Right lobe of liver (tissue), 6 donors: ENCODE results near the gene SERINC3. TPM values are rescaled to one million over a fixed set of nuclear protein-coding genes. Genes with fewer than 3 reads are reported as not detected.

Source experiments
- ATAC-seq, 4 donors: fragments of 200-7000 bp; cut with Tn5 transposase; one replicate each; pipeline ENCODE4 v1.9.1; 2020; ENCODE audit warnings: mild to moderate bottlenecking in 4 of 4, moderate library complexity in 4 of 4
- DNase-seq, 3 donors: peaks; one replicate each; pipeline ENCODE4 v3.0.0-alpha.2; 2020
- H3K27ac ChIP-seq, 3 donors: fragments of 200-600 bp; one replicate each; pipeline ENCODE4 v1.8.0; 2022
- H3K27me3 ChIP-seq, 2 donors: fragments of 200-600 bp; one replicate each; pipeline ENCODE4 v1.8.0; 2022
- H3K36me3 ChIP-seq, 4 donors: fragments of 200-600 bp; sonication (generic) in 1 of 4; one replicate each; pipeline versions ENCODE4 v1.5.1 to v1.8.0; 2017 to 2022; ENCODE audit warnings: control low read depth in 1 of 4
- H3K4me1 ChIP-seq, 4 donors: fragments of 200-600 bp; sonication (generic) in 1 of 4; one replicate each; pipeline versions ENCODE4 v1.5.1 to v1.8.0; 2017 to 2022; ENCODE audit warnings: control low read depth in 1 of 4
- H3K4me3 ChIP-seq, 3 donors: fragments of 200-600 bp; one replicate each; pipeline ENCODE4 v1.8.0; 2022
- H3K9me3 ChIP-seq, 4 donors: fragments of 200-600 bp; sonication (generic) in 1 of 4; one replicate each; pipeline versions ENCODE4 v1.5.1 to v1.8.0; 2017 to 2022; ENCODE audit warnings: control low read depth in 1 of 4
- POLR2A ChIP-seq: fragments of 450-650 bp; IDR thresholded peaks from one replicate; pipeline ENCODE4 v1.6.1; 2017; ENCODE audit warnings: antibody characterized with exemption, mild to moderate bottlenecking
- WGBS: methylation state at CpG from one replicate; pipeline ENCODE4 v1.1.6; 2018; ENCODE audit warnings: low coverage, low lambda C conversion rate; ENCODE audit not compliant: insufficient coverage; ENCODE audit errors: missing lambda C conversion rate; 5-methylcytosine and 5-hydroxymethylcytosine counted together
- intact Hi-C, 2 donors: fragments of 100-400 bp; cut with DNase I; formaldehyde crosslinking; loops; one replicate each; pipeline versions ENCODE4 v1.11.2 to v1.14.1; 2022
- total RNA-seq, 6 experiments: library from RNA; depleted of rRNA in 2 of 6; stranded (reverse); fragments of >200 nt in 2 of 6; fragmentation: NEBNext Ultra II Directional in 3 of 6; extraction: Animal tissue kit (Norgen Biotek cat#: 25700) in 3 of 6; gene quantifications; one replicate each; pipeline versions ENCODE4 v1.1.0 to v1.2.4, GENCODE V29; 2016 to 2023
- TF ChIP-seq, protein P1 (sequence below), 4 donors: fragments of 200-600 bp in 3 of 4; fragments of 450-650 bp in 1 of 4; IDR thresholded peaks; one replicate each; pipeline versions ENCODE4 v1.5.1 to v1.8.0; 2016 to 2022; ENCODE audit warnings: antibody characterized with exemption in 4 of 4, mild to moderate bottlenecking in 2 of 4
- donor health status: DM: no; HTN: yes; CAD: no.
- donor health status: DM: no; HTN: no; CAD: no.
- donor health status: DM: no; HTN: no; CAD: no.
- donor health status: DM: no; HTN: yes; CAD: no.
- donor health status: DM: no; HTN: yes; CAD: no.

Gene SERINC3
- total RNA-seq, 6 experiments from 2014 or later = 42.2 to 77.5 (median 58.5) TPM

- no peak for DNase-seq
- Histone ChIP-seq H3K9me3 (no peaks in the 10 kb centered on the region), H3K4me1 (peaks cover 0 to 57% (median 14%) of the 10 kb centered on the region in 4 donors), H3K4me3 (peak overlapping the region in 2 of 3 donors; percentile 44 to 55), H3K27me3 (no peaks in the 10 kb centered on the region), H3K27ac (peak overlapping the region in 2 of 3 donors; percentile 72 to 74), H3K36me3 (peaks cover 0 to 16% (median 6%) of the 10 kb centered on the region in 4 donors)
- intact Hi-C loops = loop anchor here in 1 of 2 donors (10.0 kb wide), 1 partner anchor 265 kb away; the partner anchor contains the start of gene OSER1
- 36% methylated on average over 3 of the region's 18 CpGs for WGBS
- TF ChIP-seq POLR2A = no peak
- peak in 2 of 4 donors; percentile 4 to 5 for ATAC-seq
Observed at GRCh38 chr20:44480097-44480496, 41.8 kb downstream of the SERINC3 start.

GRCh38 chr20:44479643-44480042 is 42.2 kb downstream of the SERINC3 start:
- peak overlapping the region in 2 of 3 donors; percentile 72 to 74 for H3K27ac ChIP-seq
- DNase-seq = peak; percentile 55 to 85 (median 77)
- peaks cover 0 to 12% (median 6%) of the 10 kb centered on the region in 4 donors for H3K36me3 ChIP-seq
- TF ChIP-seq, protein P1, sequence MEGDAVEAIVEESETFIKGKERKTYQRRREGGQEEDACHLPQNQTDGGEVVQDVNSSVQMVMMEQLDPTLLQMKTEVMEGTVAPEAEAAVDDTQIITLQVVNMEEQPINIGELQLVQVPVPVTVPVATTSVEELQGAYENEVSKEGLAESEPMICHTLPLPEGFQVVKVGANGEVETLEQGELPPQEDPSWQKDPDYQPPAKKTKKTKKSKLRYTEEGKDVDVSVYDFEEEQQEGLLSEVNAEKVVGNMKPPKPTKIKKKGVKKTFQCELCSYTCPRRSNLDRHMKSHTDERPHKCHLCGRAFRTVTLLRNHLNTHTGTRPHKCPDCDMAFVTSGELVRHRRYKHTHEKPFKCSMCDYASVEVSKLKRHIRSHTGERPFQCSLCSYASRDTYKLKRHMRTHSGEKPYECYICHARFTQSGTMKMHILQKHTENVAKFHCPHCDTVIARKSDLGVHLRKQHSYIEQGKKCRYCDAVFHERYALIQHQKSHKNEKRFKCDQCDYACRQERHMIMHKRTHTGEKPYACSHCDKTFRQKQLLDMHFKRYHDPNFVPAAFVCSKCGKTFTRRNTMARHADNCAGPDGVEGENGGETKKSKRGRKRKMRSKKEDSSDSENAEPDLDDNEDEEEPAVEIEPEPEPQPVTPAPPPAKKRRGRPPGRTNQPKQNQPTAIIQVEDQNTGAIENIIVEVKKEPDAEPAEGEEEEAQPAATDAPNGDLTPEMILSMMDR (IDR thresholded peaks at IDR 0.05) = no peak
- peak; percentile 22 for TF ChIP-seq POLR2A
- WGBS = 24% methylated on average over 4 of the region's 5 CpGs
- ATAC-seq = peak; percentile 66 to 79 (median 70)
- peak overlapping the region in 2 of 3 donors; percentile 44 to 55 for H3K4me3 ChIP-seq
- H3K27me3 ChIP-seq = no peaks in the 10 kb centered on the region
- intact Hi-C loops = loop anchor here in 1 of 2 donors (10.0 kb wide), 1 partner anchor 265 kb away; the partner anchor contains the start of gene OSER1
- H3K9me3 ChIP-seq = no peaks in the 10 kb centered on the region
- H3K4me1 ChIP-seq = peaks cover 0 to 57% (median 14%) of the 10 kb centered on the region in 4 donors

DNA sequence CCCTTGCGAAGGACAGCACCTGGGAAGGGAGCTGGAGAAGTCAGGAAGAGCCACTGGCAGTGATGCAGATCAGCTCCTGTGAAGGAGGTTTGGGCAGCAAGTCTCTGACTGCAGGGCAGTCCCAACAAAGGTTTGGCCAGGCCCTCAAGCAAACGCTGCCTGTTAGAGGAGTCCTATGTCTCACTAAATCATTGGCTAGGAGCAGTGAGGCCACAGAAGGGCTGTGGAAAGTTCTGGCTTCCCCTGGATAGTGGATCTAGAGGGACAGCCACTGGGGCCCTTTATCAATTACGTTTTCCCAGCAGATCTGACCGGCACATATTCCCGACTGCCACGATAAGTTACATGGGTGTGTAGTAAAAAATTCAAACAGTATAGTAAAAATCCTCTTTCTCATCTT is 43.7 kb downstream of the SERINC3 start:
- Histone ChIP-seq H3K9me3 (no peaks in the 10 kb centered on the region), H3K36me3 (no peaks in the 10 kb centered on the region), H3K27me3 (no peaks in the 10 kb centered on the region), H3K4me1 (peaks cover 0 to 53% (median 14%) of the 10 kb centered on the region in 4 donors), H3K4me3 (no peak overlapping the region), H3K27ac (peak overlapping the region in 1 of 3 donors; percentile 74)
- intact Hi-C loops = no loop called here
- DNase-seq = peak in 1 of 3 donors; percentile 71
- TF ChIP-seq POLR2A = no peak
- TF ChIP-seq, protein P1 (IDR thresholded peaks at IDR 0.05) = no peak
- WGBS = 69% methylated on average over 5 of the region's 6 CpGs
- no peak for ATAC-seq

GRCh38 chr20:44477151-44477550 is 44.7 kb downstream of the SERINC3 start:
- no peaks in the 10 kb centered on the region for H3K9me3 ChIP-seq
- intact Hi-C loops = no loop called here
- H3K27ac ChIP-seq = peak overlapping the region in 1 of 3 donors; percentile 87
- H3K36me3 ChIP-seq = no peaks in the 10 kb centered on the region
- no peak for DNase-seq
- H3K27me3 ChIP-seq = no peaks in the 10 kb centered on the region
- H3K4me3 ChIP-seq = peak overlapping the region in 1 of 3 donors; percentile 74
- 70% methylated on average over 3 of the region's 3 CpGs for WGBS
- peaks cover 0 to 44% (median 14%) of the 10 kb centered on the region in 4 donors for H3K4me1 ChIP-seq
- no peak for ATAC-seq
- TF ChIP-seq POLR2A = no peak
- TF ChIP-seq, protein P1 (IDR thresholded peaks at IDR 0.05) = no peak
